ENCODE data around the gene LILRB2.
A peak's percentile ranks its signal among the peaks of the same experiment; 100 is the strongest.
"Not testable (repeated sequence)": the region's sequence is repeated elsewhere in the genome, so short reads cannot be mapped to it uniquely, and the experiment has no call there.

The LILRB2 gene

DNA sequence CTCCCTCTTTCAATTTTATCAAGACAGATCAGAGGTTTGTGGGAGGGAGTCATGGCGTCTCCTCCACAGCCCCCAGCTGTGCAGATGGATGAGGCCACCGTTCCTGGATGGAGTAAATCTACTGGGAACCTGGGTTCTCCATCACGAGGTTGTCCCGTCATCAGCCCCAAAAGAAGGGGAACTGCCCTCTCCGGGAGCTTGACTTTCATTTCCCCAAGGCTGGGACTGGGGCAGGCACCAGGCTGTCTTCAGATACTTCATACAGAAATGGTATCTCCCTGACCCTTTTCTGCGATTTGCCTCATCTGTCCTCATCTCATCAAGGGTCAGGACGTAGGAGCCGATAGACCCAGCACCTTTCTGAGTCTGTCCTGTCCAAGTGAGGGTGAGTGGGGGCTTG is 9.8 kb downstream of the LILRB2 start:
- DNase-seq, result no peak

GRCh38 chr19:54268936-54269335 is 12.0 kb downstream of the LILRB2 start:
- DNase-seq, result no peak

DNA sequence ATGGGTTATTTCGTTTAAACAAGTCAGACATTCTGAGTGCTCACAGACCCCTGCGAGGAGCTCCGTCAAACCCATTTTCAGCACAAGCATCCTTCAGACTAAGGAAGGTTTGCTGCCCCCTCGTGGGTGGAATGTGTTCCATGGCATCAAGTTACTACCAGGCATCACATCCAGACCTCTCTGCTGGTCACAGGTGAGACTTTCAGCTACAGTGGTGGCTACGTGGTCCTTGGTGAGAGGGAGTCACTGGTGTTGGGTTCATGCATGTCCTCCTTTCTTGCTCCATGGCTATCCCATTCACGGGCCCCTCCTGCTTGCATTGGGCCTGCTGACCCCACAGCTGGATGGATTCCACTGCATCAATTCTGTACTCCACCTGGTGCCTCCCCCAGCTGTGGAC is 14.8 kb downstream of the LILRB2 start:
- DNase-seq, result peak; percentile 48

DNA sequence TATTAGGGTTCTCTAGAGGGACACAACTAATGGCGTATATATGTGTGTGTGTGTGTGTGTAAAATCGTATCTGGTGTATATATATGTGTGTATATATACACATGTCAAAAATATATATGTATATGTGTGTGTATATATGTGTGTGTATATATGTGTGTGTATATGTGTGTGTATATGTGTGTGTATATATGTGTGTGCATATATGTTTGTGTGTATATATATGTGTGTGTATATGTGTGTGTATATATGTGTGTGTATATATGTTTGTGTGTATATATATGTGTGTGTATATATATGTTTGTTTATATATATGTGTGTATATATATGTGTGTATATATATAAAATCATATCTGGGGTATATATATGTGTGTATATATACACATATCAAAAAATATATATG is 18.4 kb downstream of the LILRB2 start:
- DNase-seq, result no peak

DNA sequence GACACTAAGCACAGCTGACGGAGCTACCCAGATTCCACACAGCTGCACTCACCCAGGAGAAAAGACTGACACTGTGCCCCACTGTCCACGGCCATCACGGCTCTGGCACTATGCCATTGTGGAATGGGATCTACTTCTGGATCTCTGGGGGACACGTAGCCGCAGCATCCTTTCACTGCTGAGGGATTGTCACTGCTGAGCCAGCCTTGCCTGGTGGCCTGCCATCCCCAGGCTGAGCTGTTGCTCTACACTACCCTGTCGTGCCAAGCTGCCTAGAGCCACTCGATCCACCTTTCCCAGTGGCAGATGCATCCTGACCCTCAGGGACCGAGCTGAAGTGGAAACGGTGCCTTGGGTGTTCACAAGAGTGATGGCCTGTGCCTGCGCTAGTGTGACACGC is 18.8 kb downstream of the LILRB2 start:
- no peak for DNase-seq

GRCh38 chr19:54257116-54257480 is 23.8 kb downstream of the LILRB2 start, which contains the start of gene LILRB5:
Gene LILRB5, minus strand, starts transcription at chr19:54257273. Its CDS starts 80 bp downstream, at chr19:54257193.
- DNase-seq, result no peak

GRCh38 chr19:54256250-54257115 is 24.4 kb downstream of the LILRB2 start:
- no peak for DNase-seq

DNA sequence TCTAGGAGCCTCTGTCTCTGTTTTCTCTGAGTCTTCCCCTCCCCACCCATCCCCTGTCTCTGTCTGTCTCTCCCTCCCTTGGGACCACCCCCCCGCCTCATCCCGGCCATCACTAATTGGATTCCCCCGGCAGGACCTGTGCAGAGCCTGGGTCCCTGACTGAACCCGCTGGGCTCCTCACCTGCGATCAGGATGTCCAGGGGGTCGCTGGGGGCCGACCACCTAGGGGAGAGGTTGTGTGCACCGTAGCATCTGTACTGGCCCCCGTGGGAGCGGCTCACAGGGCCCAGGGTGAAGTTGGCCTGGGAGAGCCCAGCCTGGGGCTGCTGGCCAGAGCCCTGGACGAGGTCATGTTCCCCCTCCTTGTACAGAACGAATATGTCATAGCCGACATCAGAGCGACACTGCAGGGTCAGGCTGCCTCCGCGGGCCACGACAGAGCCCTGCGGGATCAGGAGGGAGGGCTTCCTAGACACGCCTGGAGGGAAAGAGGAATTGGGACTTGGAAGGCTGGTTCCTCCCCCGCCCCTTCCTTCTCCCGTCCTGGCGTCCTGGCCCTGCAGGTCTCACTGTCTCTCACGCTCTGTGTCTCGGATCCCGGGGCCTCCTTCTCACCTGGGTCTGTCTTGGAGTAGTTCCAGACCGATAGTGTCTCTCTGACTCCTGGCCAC is 25.7 kb downstream of the LILRB2 start:
- no peak for DNase-seq

DNA sequence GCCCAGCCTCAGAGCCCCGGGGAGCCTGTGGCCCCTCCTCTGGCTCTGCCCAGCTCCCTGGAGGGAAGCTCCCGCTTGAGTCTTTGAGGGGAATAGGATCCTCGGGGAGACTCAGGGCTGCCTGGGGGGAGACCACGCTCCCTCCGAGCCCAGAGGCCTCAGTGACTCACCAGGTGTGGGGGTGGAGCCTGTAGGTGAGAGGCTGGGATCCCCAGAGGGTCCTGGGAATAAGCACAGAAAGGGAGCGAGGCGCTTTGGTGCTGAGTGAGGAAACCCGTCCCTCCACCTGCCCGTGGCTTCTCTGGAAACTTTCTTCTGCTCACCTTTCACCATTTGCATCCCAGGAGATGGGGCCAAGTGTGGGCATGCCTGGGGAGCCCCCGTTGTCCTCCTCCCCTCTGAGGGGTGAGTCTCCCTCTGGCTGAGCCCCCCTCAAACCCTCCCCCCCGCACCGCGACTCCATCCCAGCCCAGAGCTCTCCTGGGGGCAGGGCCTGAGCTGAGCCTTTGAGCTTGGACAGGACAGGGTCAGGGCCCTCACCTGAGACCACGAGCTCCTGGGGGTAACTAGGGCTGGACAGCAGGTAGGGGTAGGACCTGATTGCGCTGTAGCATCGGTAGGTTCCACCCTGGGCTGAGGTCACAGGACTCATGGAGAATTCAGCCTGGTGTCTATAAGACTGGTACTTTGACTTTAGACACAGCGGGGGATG is 26.6 kb downstream of the LILRB2 start:
- no peak for DNase-seq

DNA sequence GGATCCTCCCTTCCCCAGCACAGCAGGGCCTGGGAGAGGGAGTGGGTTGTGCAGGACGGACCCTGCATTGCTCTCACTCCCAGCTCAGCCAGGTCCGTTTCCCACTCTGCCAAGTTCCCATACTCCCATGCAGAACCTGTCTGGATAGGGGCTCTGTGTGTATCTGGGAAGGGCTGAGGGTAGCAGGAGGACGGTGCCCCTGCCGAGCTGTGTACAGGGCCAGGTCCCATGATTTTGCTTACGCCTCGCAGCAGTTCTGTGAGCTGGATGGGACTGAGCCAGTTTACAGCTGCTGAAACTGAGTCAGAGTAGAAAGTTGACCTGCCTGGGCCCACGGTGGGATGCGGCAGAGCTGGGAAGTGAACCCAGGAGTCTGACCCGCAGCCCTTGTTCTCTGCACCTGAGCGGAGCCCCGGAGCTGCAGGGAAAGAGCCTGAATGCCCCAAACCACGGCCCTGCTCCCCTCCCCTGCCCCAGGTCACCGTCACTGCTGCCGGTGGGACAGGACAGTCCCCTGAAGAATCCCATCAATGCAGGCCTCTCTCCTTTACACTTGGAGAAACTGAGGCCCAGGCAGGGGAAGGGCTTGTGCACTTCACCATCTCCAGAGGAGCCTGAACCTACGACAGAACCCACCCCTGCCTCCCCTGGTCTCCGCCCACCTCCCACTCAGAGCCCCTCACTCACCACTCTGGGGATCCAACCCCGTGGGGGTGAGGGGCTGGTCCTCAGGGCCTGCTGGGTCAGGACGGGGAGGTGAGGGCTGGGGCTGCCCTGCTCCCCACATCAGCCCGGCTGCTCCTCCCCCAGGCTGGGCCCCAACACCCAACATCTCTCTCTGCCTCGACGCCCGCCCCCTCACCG is 27.3 kb downstream of the LILRB2 start:
- no peak for DNase-seq

- DNase-seq, result no peak
Measured at GRCh38 chr19:54252845-54253244, 28.1 kb downstream of the LILRB2 start.

GRCh38 chr19:54252243-54252642 is 28.7 kb downstream of the LILRB2 start:
- no peak for DNase-seq

DNA sequence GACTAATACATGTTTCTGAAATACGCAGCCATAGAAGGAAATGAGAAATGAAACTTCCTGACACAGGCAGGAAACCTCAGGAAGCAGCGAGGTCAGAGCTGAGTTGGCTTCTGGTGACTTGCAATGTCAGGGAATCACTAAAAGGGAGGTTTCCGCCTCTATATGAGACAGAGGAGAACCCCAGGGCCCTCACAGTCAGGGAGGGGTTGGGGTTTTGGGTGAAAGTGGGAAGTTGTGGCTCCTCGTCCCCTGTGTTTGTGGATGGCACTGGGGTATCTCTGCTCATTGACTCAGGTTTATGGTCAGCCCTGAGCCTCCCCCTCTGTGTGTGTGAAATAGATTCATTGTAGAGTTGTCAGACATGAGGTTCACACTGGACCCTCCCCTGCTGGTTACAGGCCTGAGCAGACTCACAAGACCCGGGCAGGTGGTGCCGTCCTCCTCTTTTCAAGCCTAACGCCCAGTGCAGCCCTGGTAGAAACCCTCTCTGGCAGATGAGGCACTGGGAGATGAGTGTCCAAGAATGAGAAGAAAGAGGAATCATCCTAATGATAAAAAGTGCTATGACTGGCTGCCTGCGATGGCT is 32.8 kb downstream of the LILRB2 start:
- DNase-seq, result no peak

DNA sequence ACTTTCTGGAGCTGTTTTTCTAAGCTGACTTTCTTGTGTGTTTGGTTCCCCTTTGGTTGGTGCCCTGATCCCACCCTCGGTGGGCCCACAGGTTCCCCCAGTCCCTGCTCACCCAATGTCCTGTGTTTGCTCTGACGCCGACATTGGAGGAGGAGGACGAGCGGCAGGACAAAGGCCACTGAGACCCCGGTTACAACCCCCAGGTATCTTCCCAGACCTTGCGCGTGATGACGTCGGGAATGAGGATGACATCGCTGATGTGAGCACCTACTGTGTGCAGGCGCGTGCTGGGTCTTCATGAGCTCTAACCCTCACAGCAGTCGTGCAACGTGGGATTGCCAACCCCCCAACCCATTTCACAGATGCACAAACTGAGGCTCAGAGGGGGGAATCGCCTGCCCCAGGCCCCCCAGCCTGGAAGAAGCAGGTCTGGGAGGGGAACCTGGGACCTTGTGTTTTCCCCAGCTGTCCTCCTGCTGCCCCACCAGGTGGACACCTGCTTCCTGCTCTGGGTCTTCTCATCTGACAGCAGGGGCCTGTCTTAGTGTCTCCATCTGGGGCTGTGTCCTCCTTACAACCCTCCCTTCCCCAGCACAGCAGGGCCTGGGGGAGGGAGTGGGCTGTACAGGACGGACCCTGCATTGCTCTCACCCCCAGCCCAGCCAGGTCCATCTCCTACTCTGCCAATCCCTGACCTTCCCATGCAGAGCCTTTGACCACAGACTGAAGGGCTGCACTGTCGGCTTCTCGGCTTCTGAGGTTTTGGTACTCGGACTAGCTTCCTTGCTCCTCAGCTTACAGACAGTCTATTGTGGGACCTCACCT is 33.6 kb downstream of the LILRB2 start:
- no peak for DNase-seq

DNA sequence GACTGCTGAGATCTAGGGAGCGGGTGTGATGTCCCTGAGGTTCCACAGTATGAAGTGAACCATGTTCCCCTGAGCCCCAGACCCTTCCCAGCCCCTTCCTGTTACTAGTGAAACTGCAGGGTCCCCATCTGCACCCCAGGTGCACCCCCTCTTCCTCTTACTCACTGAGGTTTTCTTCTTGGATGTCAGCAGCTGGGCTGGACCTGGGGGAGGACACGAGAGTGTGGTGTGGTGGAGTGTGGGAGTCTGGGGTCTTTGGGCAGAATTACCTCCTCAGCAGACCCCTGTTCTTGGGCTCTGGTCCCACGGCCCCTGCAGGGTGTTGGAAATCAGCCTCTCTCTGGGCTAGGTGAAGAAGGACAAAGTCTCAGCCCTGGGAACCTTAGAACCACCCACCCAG is 35.0 kb downstream of the LILRB2 start:
- no peak for DNase-seq

DNA sequence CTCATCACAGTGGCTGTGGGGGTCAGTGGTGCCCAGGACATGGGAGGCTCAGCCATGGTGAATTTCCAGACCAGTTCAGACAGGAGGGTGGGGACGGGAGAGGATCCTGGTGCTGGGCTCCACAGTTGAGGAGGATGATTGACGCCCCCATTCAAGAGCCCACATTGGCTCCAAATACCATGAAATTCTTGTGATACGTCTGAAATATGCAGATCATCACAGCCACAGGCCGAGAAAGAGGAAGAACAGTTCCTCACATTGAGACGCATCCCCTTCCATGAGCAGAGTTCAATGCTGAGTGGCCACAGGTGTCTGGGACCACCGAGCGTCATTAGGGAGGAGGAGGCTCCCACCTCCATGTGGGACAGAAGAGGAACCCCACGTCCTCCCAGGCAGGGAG is 37.1 kb downstream of the LILRB2 start:
- not testable (repeated sequence) for DNase-seq

DNA sequence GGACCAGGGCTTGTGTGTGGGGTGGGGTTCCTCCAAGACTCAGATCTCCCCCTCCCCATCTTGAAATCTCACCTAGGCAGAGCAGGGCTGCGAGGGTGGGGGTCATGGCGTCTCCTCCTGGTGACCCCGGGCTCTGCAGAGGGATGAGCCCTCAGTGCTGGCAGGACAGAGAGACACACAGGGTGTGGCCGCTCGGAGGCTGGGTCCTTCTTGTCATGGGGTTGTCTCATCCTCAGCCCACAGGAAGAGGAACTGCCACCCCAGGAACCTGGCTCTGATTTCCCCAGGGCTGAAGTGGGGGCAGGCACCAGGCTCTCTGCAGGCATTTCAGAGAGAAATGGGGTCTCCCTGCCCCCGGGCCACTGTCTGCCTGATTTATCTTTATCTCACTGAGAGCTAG is 38.3 kb downstream of the LILRB2 start, which contains the start of gene LILRA6:
Gene LILRA6 (minus strand): TSS at position 145 of the 400 bp plus-strand sequence.
- not testable (repeated sequence) for DNase-seq

GRCh38 chr19:54242234-54242633 is 38.7 kb downstream of the LILRB2 start:
- DNase-seq, result not testable (repeated sequence)

DNA sequence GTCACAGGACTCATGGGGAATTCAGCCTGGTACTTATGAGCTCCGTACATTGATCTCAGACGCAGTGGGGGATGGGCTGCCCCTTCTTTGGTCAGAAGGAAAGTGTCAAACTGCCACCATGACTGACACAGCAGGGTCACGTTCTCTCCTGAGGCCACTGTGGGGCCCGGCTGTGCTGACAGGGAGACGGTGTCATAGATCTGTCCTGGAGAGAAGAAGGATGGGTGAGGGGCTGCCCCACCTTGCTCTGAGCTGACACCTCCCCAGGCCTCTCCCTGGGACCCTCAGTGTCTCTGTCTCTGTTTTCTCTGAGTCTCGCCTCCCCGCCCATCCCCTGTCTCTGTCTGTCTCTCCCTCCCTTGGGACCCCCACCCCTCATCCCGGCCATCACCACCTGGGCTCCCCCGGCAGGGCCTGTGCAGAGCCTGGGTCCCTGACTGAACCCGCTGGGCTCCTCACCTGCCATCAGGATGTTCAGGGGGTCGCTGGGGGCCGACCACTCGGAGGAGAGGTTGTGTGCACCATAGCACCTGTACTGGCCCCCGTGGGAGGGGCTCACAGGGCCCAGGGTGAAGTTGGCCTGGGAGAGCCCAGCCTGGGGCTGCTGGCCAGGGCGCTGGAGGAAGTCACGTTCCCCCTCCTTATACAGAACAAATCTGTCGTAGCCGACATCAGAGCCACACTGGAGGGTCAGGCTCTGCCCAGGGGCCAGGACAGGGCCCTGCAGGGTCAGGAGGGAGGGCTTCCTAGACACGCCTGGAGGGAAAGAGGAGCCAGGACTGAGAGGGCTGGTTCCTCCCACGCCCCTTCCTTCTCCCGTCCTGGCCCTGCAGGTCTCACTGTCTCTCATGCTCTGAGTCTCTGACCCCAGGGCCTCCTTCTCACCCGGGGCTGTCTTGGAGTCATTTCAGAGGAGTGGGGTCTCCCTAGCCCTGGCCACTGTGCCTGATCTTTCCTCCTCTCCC is 40.3 kb downstream of the LILRB2 start:
- not testable (repeated sequence) for DNase-seq
